Stimulated activated naive CD8-positive, alpha-beta T cell treated with anti-CD3 and anti-CD28 coated beads, Interleukin-15, amount 100 ng/mL, for 72 hours (primary cell): ENCODE measurements around the gene ZNF385B.

Experiments
- ATAC-seq: fragments of 150-1000 bp; cut with Tn5 transposase; 2 replicates; pipeline ENCODE4 v1.10.0; 2021; ENCODE audit warnings: mild to moderate bottlenecking, moderate library complexity
- DNase-seq, 2 donors: peaks; one replicate each; pipeline ENCODE4 v3.0.0; 2021 to 2022
- H3K27ac Mint-ChIP-seq, 2 donors: one replicate each; pipeline ENCODE4 v1.8.0; 2022; ENCODE audit warnings: mild to moderate bottlenecking in 2 of 2, mixed read lengths in 2 of 2, moderate library complexity in 2 of 2
- H3K27me3 Mint-ChIP-seq: one replicate; pipeline ENCODE4 v1.8.0; 2022; ENCODE audit warnings: mixed read lengths
- H3K4me1 Mint-ChIP-seq: one replicate; pipeline ENCODE4 v1.8.0; 2022; ENCODE audit warnings: mild to moderate bottlenecking, mixed read lengths
- H3K4me3 Mint-ChIP-seq, 2 donors: one replicate each; pipeline ENCODE4 v1.8.0; 2022; ENCODE audit warnings: mild to moderate bottlenecking in 2 of 2, mixed read lengths in 2 of 2, moderate library complexity in 1 of 2
- H3K9me3 Mint-ChIP-seq, 2 donors: one replicate each; pipeline ENCODE4 v1.8.0; 2022; ENCODE audit warnings: mixed read lengths in 2 of 2

Gene ZNF385B

DNA sequence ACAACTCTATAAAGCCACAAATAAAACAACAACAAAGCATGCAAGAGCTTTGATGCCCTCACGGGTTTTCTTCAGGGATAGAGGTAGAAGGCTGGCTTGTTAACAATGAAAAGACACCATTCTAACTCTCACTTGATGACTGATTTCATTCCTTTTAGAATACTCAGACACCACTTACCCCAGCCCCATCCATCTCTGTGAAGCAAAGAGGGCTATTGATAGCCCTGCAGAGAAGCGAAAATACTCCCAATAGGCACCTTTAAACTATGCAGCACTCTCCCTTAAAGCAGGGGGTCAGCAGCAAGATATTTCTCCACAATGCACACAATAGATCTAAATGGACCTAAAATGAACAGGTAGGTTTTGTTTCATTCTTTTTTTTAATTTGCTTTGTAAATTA, 35.1 kb downstream of the ZNF385B start:
- H3K4me3 Mint-ChIP-seq = no peak overlapping the region
- ATAC-seq = no peak
- H3K4me1 Mint-ChIP-seq = no peaks in the 10 kb centered on the region
- H3K27me3 Mint-ChIP-seq = peaks cover 20% of the 10 kb centered on the region
- no peak overlapping the region for H3K27ac Mint-ChIP-seq
- no peak for DNase-seq
- H3K9me3 Mint-ChIP-seq = peaks cover 0 to 6% of the 10 kb centered on the region in 2 donors

DNA sequence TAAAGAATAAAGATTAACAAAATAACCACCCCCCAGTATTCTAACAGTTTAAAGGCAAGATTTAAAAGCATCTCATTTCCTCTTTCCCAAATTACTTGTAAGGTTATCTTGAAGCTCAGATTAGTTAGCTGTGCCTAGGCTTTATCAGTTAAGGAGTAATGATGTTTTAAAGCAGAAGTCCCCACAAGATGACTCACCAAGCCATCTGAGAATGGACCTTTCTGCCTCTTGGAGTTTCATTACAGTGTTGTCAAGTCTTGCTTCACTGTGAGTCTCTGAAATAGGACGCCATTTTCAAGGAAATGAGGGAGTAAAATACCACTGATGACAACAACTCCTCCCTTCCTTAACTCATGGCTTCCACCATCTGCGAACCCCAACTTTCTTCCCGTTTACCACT, 35.9 kb downstream of the ZNF385B start:
- Mint-ChIP-seq H3K4me1 (no peaks in the 10 kb centered on the region), H3K4me3 (no peak overlapping the region), H3K27ac (no peak overlapping the region), H3K27me3 (peaks cover 24% of the 10 kb centered on the region), H3K9me3 (peaks cover 0 to 6% of the 10 kb centered on the region in 2 donors)
- ATAC-seq (no peak), DNase-seq (no peak)

GRCh38 chr2:179824961-179825360, 36.5 kb downstream of the ZNF385B start:
- Mint-ChIP-seq H3K4me3 (no peak overlapping the region), H3K4me1 (no peaks in the 10 kb centered on the region), H3K27ac (no peak overlapping the region), H3K9me3 (peaks cover 0 to 6% of the 10 kb centered on the region in 2 donors), H3K27me3 (peaks cover 24% of the 10 kb centered on the region)
- DNase-seq = no peak
- no peak for ATAC-seq

- H3K4me1 Mint-ChIP-seq = no peaks in the 10 kb centered on the region
- peaks cover 0 to 6% of the 10 kb centered on the region in 2 donors for H3K9me3 Mint-ChIP-seq
- ATAC-seq (no peak), DNase-seq (no peak)
- no peak overlapping the region for H3K27ac Mint-ChIP-seq
- H3K27me3 Mint-ChIP-seq = peaks cover 24% of the 10 kb centered on the region
- H3K4me3 Mint-ChIP-seq = no peak overlapping the region
These were observed 38.9 kb downstream of the ZNF385B start for GRCh38 chr2:179822540-179822939.

- no peak overlapping the region for H3K27ac Mint-ChIP-seq
- DNase-seq (no peak), ATAC-seq (no peak)
- H3K27me3 Mint-ChIP-seq = peaks cover 6% of the 10 kb centered on the region
- H3K4me1 Mint-ChIP-seq = no peaks in the 10 kb centered on the region
- H3K4me3 Mint-ChIP-seq = no peak overlapping the region
- no peaks in the 10 kb centered on the region for H3K9me3 Mint-ChIP-seq
These were observed 42.9 kb downstream of the ZNF385B start for GRCh38 chr2:179818546-179818945.

GRCh38 chr2:179817181-179817841, 44.1 kb downstream of the ZNF385B start:
- Mint-ChIP-seq H3K4me1 (no peaks in the 10 kb centered on the region), H3K9me3 (no peaks in the 10 kb centered on the region), H3K4me3 (no peak overlapping the region), H3K27me3 (peaks cover 6% of the 10 kb centered on the region), H3K27ac (no peak overlapping the region)
- ATAC-seq = no peak
- no peak for DNase-seq

- H3K27ac Mint-ChIP-seq = no peak overlapping the region
- no peaks in the 10 kb centered on the region for H3K27me3 Mint-ChIP-seq
- H3K4me3 Mint-ChIP-seq = no peak overlapping the region
- DNase-seq (no peak), ATAC-seq (no peak)
- no peaks in the 10 kb centered on the region for H3K4me1 Mint-ChIP-seq
- no peaks in the 10 kb centered on the region for H3K9me3 Mint-ChIP-seq
These were observed 47.4 kb downstream of the ZNF385B start for GRCh38 chr2:179814050-179814449.

DNA sequence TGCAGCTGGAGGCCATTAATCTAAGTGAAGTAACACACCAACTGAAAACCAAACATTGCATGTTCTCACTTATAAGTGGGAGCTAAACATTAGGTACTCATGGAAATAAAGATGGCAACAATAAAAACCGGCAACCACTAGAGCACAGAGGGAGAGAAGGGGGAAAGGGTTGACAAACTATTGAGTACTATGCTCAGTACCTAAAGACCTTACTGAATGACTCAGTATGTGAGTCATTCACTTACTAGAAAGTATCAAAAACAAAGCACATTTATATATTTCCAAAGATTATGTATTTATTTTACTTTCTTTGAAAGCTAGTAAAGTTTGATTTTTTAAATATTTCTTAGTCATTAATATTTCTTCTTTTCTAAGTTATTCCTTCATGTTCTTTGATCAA, 48.9 kb downstream of the ZNF385B start:
- H3K4me3 Mint-ChIP-seq = no peak overlapping the region
- ATAC-seq (no peak), DNase-seq (no peak)
- no peaks in the 10 kb centered on the region for H3K4me1 Mint-ChIP-seq
- H3K9me3 Mint-ChIP-seq = no peaks in the 10 kb centered on the region
- H3K27ac Mint-ChIP-seq = no peak overlapping the region
- H3K27me3 Mint-ChIP-seq = no peaks in the 10 kb centered on the region

DNA sequence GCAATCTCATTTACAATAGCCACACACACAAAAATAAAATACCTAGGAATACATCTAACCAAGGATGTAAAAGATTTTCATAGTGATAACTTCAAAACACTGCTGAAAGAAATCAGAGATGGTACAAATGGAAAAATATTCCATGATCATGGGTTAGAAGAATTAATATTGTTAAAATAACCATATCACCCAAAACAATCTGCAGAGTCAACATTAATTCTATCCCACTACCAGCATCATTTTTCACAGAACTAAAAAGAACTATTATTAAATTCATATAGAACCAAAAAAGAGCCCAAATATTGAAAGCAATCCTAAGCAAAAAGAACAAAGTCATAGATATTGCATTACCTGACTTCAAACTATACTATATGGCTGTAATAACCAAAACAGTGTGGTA, 50.4 kb downstream of the ZNF385B start:
- Mint-ChIP-seq H3K4me1 (no peaks in the 10 kb centered on the region), H3K27ac (no peak overlapping the region), H3K9me3 (no peaks in the 10 kb centered on the region), H3K27me3 (no peaks in the 10 kb centered on the region), H3K4me3 (no peak overlapping the region)
- ATAC-seq (no peak), DNase-seq (no peak)

- H3K27me3 Mint-ChIP-seq = no peaks in the 10 kb centered on the region
- H3K4me3 Mint-ChIP-seq = no peak overlapping the region
- no peak for DNase-seq
- ATAC-seq = no peak
- no peak overlapping the region for H3K27ac Mint-ChIP-seq
- H3K4me1 Mint-ChIP-seq = no peaks in the 10 kb centered on the region
- H3K9me3 Mint-ChIP-seq = no peaks in the 10 kb centered on the region
These were observed 51.8 kb downstream of the ZNF385B start for GRCh38 chr2:179809606-179810005.

DNA sequence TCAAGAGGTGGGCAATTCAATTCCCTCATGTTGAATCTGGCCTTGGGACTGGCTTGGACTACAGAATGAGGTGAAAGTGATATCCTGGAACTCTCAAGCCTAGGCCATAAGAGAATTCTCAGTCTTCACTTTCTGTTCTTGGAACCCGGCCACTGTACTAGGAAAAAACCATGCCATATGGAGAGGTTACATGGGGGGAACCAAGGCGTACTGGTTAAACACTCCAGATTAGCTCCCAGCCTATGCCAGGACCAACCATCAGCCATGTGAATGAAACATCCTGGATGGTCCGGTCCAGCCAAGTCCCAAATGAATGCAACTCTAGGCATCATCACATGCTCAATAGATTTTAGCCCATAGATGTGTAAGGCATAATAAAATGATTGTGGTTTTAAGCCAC, 56.4 kb downstream of the ZNF385B start:
- no peak for DNase-seq
- no peak for ATAC-seq
- Mint-ChIP-seq H3K27me3 (no peaks in the 10 kb centered on the region), H3K27ac (no peak overlapping the region), H3K4me3 (no peak overlapping the region), H3K9me3 (no peaks in the 10 kb centered on the region), H3K4me1 (no peaks in the 10 kb centered on the region)

GRCh38 chr2:179804206-179804605, 57.2 kb downstream of the ZNF385B start:
- no peak for DNase-seq
- H3K4me3 Mint-ChIP-seq = no peak overlapping the region
- no peak overlapping the region for H3K27ac Mint-ChIP-seq
- H3K27me3 Mint-ChIP-seq = no peaks in the 10 kb centered on the region
- no peaks in the 10 kb centered on the region for H3K9me3 Mint-ChIP-seq
- ATAC-seq = no peak
- no peaks in the 10 kb centered on the region for H3K4me1 Mint-ChIP-seq

DNA sequence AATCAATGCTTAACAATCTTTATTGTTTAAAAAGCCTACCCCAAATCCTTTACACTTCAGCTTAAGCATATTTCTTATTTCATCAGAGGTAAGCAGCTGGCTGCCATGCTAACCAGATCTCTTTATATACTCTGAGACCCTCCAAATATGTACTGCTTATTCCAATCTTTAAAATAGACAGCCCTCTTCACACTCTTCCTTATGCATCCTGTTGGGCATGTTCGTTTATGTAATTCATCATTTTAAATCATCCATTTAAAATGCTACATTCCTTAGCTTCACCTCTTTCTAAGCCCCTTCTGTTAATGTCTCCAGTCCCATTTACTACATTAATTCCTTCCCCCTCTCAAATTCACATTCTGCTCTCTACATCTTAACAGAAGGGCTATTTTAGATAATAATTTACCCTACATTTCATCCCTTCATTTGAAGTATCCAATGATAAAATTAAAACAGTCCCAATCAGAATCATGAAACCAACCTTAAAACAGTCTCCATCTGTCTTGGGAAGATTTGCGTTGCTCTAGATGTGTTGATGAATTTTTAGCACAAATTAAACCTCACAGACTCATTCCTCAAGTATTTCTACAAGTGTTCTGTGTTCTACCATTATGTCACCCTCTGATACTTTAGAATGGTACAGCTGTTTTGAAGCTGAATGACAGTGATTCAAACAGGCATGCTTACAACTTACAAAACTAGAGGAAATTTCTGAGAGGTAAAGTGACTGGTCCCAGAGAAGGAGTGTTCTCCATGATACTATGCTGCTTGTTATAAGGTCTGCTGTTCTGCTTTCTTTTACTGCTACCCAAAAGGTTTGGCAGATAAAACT, 59.1 kb downstream of the ZNF385B start:
- Mint-ChIP-seq H3K27me3 (no peaks in the 10 kb centered on the region), H3K4me3 (no peak overlapping the region), H3K9me3 (no peaks in the 10 kb centered on the region), H3K27ac (no peak overlapping the region), H3K4me1 (no peaks in the 10 kb centered on the region)
- DNase-seq = no peak
- ATAC-seq = no peak

DNA sequence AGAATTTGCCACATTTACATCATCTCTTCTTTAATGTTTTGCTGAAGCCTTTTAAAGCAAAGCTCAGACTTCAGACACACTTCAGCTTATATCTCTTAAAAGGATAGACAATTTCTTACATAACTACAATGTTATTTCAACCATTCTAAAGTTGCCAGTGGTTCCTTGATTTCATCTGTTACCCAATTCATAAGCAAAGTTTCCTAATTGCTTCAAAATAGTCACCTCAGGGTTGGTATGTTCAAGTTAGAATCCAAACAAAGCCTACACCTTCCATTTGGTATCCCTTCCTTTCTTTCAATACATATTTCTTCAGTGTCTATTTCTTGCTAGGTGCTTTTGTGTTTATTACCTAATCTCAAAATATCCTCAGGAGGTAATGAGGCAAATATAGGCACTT, 60.6 kb downstream of the ZNF385B start:
- no peak for ATAC-seq
- Mint-ChIP-seq H3K27ac (no peak overlapping the region), H3K4me3 (no peak overlapping the region), H3K9me3 (no peaks in the 10 kb centered on the region), H3K4me1 (no peaks in the 10 kb centered on the region), H3K27me3 (no peaks in the 10 kb centered on the region)
- DNase-seq = no peak

DNA sequence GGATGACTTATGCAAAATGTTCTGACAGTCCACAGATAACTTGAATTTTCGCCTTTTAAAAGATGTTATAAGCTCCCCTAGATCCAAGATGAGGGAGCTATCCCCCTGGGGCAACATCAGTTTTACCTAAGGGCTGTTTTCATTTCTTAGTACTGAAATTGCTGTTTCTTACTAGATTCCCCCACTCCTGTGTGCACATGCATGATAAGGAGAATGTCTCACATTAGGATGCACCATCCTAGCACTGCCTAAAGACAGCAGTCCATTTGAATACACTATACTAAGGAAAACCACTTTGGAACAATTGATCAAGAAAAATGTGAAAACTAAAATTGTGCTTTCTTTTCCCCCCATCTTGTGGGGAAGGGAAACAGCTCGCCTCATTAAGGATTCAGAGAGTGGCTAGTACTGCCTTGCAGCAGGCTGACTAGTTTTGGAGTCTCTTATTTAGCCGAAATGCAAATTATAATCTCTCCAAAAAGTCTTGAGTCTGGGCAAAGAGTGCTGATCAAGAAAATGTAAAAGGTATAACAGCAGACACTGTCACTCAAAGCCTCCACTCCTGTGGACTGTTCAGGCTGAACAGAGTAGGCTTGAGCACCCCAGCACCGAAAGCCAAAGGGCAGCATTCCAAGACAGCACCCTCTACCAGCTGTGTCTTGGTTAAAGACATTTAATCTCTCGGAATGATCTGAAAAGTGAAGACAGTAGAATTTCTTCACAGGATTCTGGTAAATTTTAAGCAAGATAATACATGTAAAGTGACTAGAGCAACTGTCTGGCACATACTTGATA, 65.0 kb downstream of the ZNF385B start:
- Mint-ChIP-seq H3K4me3 (no peak overlapping the region), H3K27ac (no peak overlapping the region), H3K9me3 (no peaks in the 10 kb centered on the region), H3K4me1 (no peaks in the 10 kb centered on the region), H3K27me3 (no peaks in the 10 kb centered on the region)
- ATAC-seq (no peak), DNase-seq (no peak)

GRCh38 chr2:179793902-179794301, 67.5 kb downstream of the ZNF385B start:
- Mint-ChIP-seq H3K27me3 (no peaks in the 10 kb centered on the region), H3K27ac (no peak overlapping the region), H3K9me3 (no peaks in the 10 kb centered on the region), H3K4me3 (no peak overlapping the region), H3K4me1 (no peaks in the 10 kb centered on the region)
- DNase-seq (no peak), ATAC-seq (no peak)
